WTC11 (cell line): ENCODE data around the gene FAM107B. TPM values are rescaled to one million over a fixed set of nuclear protein-coding genes. Genes with fewer than 3 reads are reported as not detected.

Experiments
- ATAC-seq: fragments of 200-7000 bp; cut with Tn5 transposase; 2 replicates; pipeline ENCODE4 v1.10.0; 2021; ENCODE audit warnings: mild to moderate bottlenecking, moderate library complexity
- CTCF ChIA-PET: fragments of 300-600 bp; sonication (Branson Sonifier 250); formaldehyde crosslinking; loops from one replicate; lab custom pipeline; 2021; ENCODE audit warnings: antibody characterized with exemption; lab: Charles Lee
- POLR2A ChIA-PET: fragments of 350-600 bp; sonication (Branson Sonifier 250); formaldehyde crosslinking; loops from one replicate; lab custom pipeline; 2021; ENCODE audit warnings: antibody characterized with exemption; lab: Charles Lee
- DNase-seq: peaks from one replicate; pipeline ENCODE4 v3.0.0; 2021; ENCODE audit warnings: low spot score
- H3K27ac Mint-ChIP-seq: 2 replicates; pipeline ENCODE4 v1.8.0; 2021; ENCODE audit warnings: mixed read lengths
- H3K27me3 Mint-ChIP-seq: 2 replicates; pipeline ENCODE4 v1.8.0; 2021; ENCODE audit warnings: low read depth, mild to moderate bottlenecking, moderate library complexity, mixed read lengths
- H3K36me3 Mint-ChIP-seq: 2 replicates; pipeline ENCODE4 v1.8.0; 2021; ENCODE audit warnings: mixed read lengths
- H3K4me1 Mint-ChIP-seq: 2 replicates; pipeline ENCODE4 v1.8.0; 2022; ENCODE audit warnings: mixed read lengths
- H3K4me3 Mint-ChIP-seq: 2 replicates; pipeline ENCODE4 v1.8.0; 2021; ENCODE audit warnings: mild to moderate bottlenecking, moderate library complexity, mixed read lengths
- H3K9me3 Mint-ChIP-seq: 2 replicates; pipeline ENCODE4 v1.8.0; 2021; ENCODE audit warnings: mixed read lengths
- ATF1 ChIP-seq: sonication (generic); formaldehyde crosslinking; IDR thresholded peaks from 2 replicates; pipeline ENCODE4 v1.8.1; 2023; ENCODE audit warnings: mild to moderate bottlenecking, moderate library complexity, missing genetic modification reagents
- CBFB ChIP-seq: sonication (generic); formaldehyde crosslinking; IDR thresholded peaks from 2 replicates; pipeline ENCODE4 v1.8.1; 2022; ENCODE audit warnings: mild to moderate bottlenecking, low read depth, missing genetic modification reagents
- CREB1 ChIP-seq: sonication (generic); formaldehyde crosslinking; IDR thresholded peaks from 2 replicates; pipeline ENCODE4 v1.8.0; 2023; ENCODE audit warnings: mild to moderate bottlenecking, missing genetic modification reagents
- ETV6 ChIP-seq: sonication (generic); formaldehyde crosslinking; IDR thresholded peaks from 2 replicates; pipeline ENCODE4 v1.8.1; 2022; ENCODE audit warnings: mild to moderate bottlenecking, missing genetic modification reagents
- GABPB1 ChIP-seq: sonication (generic); formaldehyde crosslinking; IDR thresholded peaks from 2 replicates; pipeline ENCODE4 v1.8.1; 2023; ENCODE audit warnings: mild to moderate bottlenecking, missing genetic modification reagents
- GTF2I ChIP-seq: fragments of 250-450 bp; sonication (Bioruptor Pico); conservative IDR thresholded peaks from 2 replicates; pipeline ENCODE4 v1.4.0; 2021; ENCODE audit warnings: mild to moderate bottlenecking
- IRF2 ChIP-seq: sonication (generic); formaldehyde crosslinking; IDR thresholded peaks from 2 replicates; pipeline ENCODE4 v1.8.0; 2022; ENCODE audit warnings: low read depth, missing genetic modification reagents, borderline replicate concordance
- MYBL2 ChIP-seq: sonication (generic); formaldehyde crosslinking; IDR thresholded peaks from 2 replicates; pipeline ENCODE4 v1.8.1; 2023; ENCODE audit warnings: mild to moderate bottlenecking, moderate library complexity, missing genetic modification reagents
- RORB ChIP-seq: fragments of 250-450 bp; sonication (Bioruptor Pico); IDR thresholded peaks from 2 replicates; pipeline ENCODE4 v1.9.0; 2021; ENCODE audit warnings: mild to moderate bottlenecking
- SOX15 ChIP-seq: fragments of 250-450 bp; sonication (Bioruptor Pico); IDR thresholded peaks from 2 replicates; pipeline ENCODE4 v1.9.0; 2021; ENCODE audit warnings: mild to moderate bottlenecking
- TCF7 ChIP-seq: sonication (generic); formaldehyde crosslinking; IDR thresholded peaks from 2 replicates; pipeline ENCODE4 v1.8.0; 2022; ENCODE audit warnings: mild to moderate bottlenecking, low read depth, missing genetic modification reagents, moderate library complexity
- TEAD1 ChIP-seq: sonication (generic); formaldehyde crosslinking; IDR thresholded peaks from 2 replicates; pipeline ENCODE4 v1.8.0; 2022; ENCODE audit warnings: mild to moderate bottlenecking, missing genetic modification reagents
- ZNF121 ChIP-seq: sonication (generic); formaldehyde crosslinking; IDR thresholded peaks from 2 replicates; pipeline ENCODE4 v1.8.0; 2023; ENCODE audit warnings: missing genetic modification reagents
- ZNF219 ChIP-seq: sonication (generic); formaldehyde crosslinking; IDR thresholded peaks from 2 replicates; pipeline ENCODE4 v1.8.0; 2023; ENCODE audit warnings: missing genetic modification reagents, mild to moderate bottlenecking, borderline replicate concordance
- ZNF396 ChIP-seq: fragments of 250-450 bp; sonication (Bioruptor Pico); IDR thresholded peaks from 2 replicates; pipeline ENCODE4 v1.8.0; 2021; ENCODE audit warnings: mild to moderate bottlenecking, moderate library complexity, borderline replicate concordance
- ZNF423 ChIP-seq: fragments of 250-450 bp; sonication (Bioruptor Pico); IDR thresholded peaks from 2 replicates; pipeline ENCODE4 v2.1.2; 2022; ENCODE audit warnings: mild to moderate bottlenecking, moderate library complexity
- total RNA-seq: library from RNA; stranded (reverse); gene quantifications from 3 replicates; pipeline ENCODE4 v1.2.3, GENCODE V29; 2021
- TF ChIP-seq, protein P1 (sequence below): sonication (generic); formaldehyde crosslinking; IDR thresholded peaks from 2 replicates; pipeline ENCODE4 v1.8.0; 2023; ENCODE audit warnings: mild to moderate bottlenecking, missing genetic modification reagents
- TF ChIP-seq, protein P2 (sequence below): sonication (generic); formaldehyde crosslinking; IDR thresholded peaks from 2 replicates; pipeline ENCODE4 v1.8.0; 2023; ENCODE audit warnings: missing genetic modification reagents
- TF ChIP-seq, protein P3 (sequence below): sonication (generic); formaldehyde crosslinking; IDR thresholded peaks from 2 replicates; pipeline ENCODE4 v1.8.0; 2023; ENCODE audit warnings: missing genetic modification reagents, mild to moderate bottlenecking, borderline replicate concordance
- TF ChIP-seq, protein P4 (sequence below): sonication (generic); formaldehyde crosslinking; IDR thresholded peaks from 2 replicates; pipeline ENCODE4 v1.8.0; 2022; ENCODE audit warnings: mild to moderate bottlenecking, missing genetic modification reagents
- TF ChIP-seq, protein P5 (sequence below): sonication (generic); formaldehyde crosslinking; IDR thresholded peaks from 2 replicates; pipeline ENCODE4 v1.8.1; 2022; ENCODE audit warnings: low read depth, mild to moderate bottlenecking, moderate library complexity, missing genetic modification reagents, borderline replicate concordance
- TF ChIP-seq, protein P6 (sequence below): sonication (generic); formaldehyde crosslinking; IDR thresholded peaks from 2 replicates; pipeline ENCODE4 v1.8.1; 2022; ENCODE audit warnings: missing genetic modification reagents, borderline replicate concordance
- TF ChIP-seq, protein P7 (sequence below): sonication (generic); formaldehyde crosslinking; IDR thresholded peaks from 2 replicates; pipeline ENCODE4 v1.8.1; 2023; ENCODE audit warnings: mild to moderate bottlenecking, missing genetic modification reagents, moderate library complexity
- TF ChIP-seq, protein P8 (sequence below): sonication (generic); formaldehyde crosslinking; conservative IDR thresholded peaks from 2 replicates; pipeline ENCODE4 v1.8.1; 2022; ENCODE audit warnings: mild to moderate bottlenecking, missing genetic modification reagents

Gene FAM107B
- total RNA-seq, 1 experiment from 2014 or later: 22.4 TPM

DNA sequence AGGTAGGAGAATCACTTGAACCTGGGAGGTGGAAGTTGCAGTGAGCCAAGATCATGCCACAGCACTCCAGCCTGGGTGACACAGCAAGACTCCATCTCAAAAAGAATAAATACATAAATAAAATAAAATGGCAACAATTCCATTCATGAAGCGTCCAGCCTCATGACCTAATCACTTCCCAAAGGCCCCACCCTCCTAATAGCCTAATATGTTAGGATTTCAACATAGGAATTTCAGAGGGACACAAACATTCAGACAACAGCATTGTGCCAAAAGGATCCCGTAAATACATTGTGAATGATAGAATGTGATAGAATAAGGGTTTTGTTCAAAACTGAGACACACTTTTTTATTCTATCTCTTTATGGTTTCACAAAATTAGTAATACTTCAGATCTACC is 90.3 kb downstream of the FAM107B start (continued):
- TF ChIP-seq ETV6 (no peak), SOX15 (CRISPR knock-in tag) (no peak), ZNF121 (no peak), MYBL2 (CRISPR knock-in tag) (no peak), ZNF423 (CRISPR knock-in tag) (no peak), GABPB1 (no peak)
- TF ChIP-seq, protein P1, sequence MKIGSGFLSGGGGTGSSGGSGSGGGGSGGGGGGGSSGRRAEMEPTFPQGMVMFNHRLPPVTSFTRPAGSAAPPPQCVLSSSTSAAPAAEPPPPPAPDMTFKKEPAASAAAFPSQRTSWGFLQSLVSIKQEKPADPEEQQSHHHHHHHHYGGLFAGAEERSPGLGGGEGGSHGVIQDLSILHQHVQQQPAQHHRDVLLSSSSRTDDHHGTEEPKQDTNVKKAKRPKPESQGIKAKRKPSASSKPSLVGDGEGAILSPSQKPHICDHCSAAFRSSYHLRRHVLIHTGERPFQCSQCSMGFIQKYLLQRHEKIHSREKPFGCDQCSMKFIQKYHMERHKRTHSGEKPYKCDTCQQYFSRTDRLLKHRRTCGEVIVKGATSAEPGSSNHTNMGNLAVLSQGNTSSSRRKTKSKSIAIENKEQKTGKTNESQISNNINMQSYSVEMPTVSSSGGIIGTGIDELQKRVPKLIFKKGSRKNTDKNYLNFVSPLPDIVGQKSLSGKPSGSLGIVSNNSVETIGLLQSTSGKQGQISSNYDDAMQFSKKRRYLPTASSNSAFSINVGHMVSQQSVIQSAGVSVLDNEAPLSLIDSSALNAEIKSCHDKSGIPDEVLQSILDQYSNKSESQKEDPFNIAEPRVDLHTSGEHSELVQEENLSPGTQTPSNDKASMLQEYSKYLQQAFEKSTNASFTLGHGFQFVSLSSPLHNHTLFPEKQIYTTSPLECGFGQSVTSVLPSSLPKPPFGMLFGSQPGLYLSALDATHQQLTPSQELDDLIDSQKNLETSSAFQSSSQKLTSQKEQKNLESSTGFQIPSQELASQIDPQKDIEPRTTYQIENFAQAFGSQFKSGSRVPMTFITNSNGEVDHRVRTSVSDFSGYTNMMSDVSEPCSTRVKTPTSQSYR (CRISPR knock-in tag): no peak
- TF ChIP-seq, protein P2, sequence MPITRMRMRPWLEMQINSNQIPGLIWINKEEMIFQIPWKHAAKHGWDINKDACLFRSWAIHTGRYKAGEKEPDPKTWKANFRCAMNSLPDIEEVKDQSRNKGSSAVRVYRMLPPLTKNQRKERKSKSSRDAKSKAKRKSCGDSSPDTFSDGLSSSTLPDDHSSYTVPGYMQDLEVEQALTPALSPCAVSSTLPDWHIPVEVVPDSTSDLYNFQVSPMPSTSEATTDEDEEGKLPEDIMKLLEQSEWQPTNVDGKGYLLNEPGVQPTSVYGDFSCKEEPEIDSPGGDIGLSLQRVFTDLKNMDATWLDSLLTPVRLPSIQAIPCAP: no peak

DNA sequence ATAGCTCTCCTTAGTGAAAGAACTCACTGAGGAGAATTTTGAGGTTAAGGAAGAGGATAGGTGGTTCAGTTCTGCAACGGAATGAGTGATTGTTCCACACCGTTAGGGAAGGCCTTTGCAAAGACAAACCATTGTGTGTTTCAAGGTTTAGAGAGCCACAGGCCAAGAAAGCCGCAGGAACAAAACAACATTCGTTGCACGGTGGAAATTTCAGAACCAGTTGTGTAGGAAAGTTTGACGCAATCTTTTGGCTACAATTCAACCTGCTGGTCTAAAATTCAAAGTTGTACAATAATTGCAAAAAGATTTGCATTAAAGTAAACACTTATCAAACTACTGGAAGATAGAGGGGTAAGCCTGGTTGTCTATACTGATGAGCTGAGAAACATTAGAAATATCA is 91.4 kb downstream of the FAM107B start:
- Mint-ChIP-seq H3K4me1 (no peaks in the 10 kb centered on the region), H3K27ac (no peak overlapping the region), H3K27me3 (no peaks in the 10 kb centered on the region), H3K36me3 (no peaks in the 10 kb centered on the region), H3K4me3 (no peak overlapping the region)
- DNase-seq (no peak), ATAC-seq (no peak)
- CTCF ChIA-PET: no interaction called here
- no peak for TF ChIP-seq ATF1 (CRISPR knock-in tag)
- TF ChIP-seq, protein P3, sequence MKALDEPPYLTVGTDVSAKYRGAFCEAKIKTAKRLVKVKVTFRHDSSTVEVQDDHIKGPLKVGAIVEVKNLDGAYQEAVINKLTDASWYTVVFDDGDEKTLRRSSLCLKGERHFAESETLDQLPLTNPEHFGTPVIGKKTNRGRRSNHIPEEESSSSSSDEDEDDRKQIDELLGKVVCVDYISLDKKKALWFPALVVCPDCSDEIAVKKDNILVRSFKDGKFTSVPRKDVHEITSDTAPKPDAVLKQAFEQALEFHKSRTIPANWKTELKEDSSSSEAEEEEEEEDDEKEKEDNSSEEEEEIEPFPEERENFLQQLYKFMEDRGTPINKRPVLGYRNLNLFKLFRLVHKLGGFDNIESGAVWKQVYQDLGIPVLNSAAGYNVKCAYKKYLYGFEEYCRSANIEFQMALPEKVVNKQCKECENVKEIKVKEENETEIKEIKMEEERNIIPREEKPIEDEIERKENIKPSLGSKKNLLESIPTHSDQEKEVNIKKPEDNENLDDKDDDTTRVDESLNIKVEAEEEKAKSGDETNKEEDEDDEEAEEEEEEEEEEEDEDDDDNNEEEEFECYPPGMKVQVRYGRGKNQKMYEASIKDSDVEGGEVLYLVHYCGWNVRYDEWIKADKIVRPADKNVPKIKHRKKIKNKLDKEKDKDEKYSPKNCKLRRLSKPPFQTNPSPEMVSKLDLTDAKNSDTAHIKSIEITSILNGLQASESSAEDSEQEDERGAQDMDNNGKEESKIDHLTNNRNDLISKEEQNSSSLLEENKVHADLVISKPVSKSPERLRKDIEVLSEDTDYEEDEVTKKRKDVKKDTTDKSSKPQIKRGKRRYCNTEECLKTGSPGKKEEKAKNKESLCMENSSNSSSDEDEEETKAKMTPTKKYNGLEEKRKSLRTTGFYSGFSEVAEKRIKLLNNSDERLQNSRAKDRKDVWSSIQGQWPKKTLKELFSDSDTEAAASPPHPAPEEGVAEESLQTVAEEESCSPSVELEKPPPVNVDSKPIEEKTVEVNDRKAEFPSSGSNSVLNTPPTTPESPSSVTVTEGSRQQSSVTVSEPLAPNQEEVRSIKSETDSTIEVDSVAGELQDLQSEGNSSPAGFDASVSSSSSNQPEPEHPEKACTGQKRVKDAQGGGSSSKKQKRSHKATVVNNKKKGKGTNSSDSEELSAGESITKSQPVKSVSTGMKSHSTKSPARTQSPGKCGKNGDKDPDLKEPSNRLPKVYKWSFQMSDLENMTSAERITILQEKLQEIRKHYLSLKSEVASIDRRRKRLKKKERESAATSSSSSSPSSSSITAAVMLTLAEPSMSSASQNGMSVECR (CRISPR knock-in tag): no peak
- TF ChIP-seq, protein P4, sequence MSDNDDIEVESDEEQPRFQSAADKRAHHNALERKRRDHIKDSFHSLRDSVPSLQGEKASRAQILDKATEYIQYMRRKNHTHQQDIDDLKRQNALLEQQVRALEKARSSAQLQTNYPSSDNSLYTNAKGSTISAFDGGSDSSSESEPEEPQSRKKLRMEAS (CRISPR knock-in tag): no peak
- TF ChIP-seq CBFB (CRISPR knock-in tag): no peak
- TF ChIP-seq, all 79 proteins: peak for 0
- POLR2A ChIA-PET: interaction anchor here (0.6 kb wide), 1 partner anchor 125 kb away, joined by 4 read pairs; no protein-coding TSS in a partner anchor
- H3K9me3 Mint-ChIP-seq: no peaks in the 10 kb centered on the region

DNA sequence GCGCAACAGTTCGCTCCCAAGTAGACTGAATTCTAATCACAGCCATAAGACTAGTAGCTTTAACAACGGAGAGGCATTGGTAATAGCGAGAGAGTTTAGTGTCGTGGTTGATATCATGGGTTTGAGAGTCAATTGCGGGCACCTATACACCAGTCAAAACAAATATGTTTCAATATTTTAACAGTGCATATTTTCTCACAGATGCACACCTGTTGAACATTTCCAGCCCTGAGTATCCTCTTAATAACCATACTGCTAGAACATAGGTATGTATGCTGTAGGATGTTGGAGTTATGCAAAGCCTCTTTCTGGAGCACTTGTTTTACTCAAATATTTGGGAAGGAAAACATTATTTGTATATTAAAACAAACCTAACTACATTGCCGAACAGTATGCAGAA is 92.9 kb downstream of the FAM107B start:
- TF ChIP-seq RORB (CRISPR knock-in tag): no peak
- TF ChIP-seq ZNF396: no peak
- TF ChIP-seq TEAD1: no peak
- TF ChIP-seq ZNF219 (CRISPR knock-in tag): no peak
- TF ChIP-seq GTF2I (CRISPR knock-in tag): no peak
- no peak for TF ChIP-seq TCF7 (CRISPR knock-in tag)
- TF ChIP-seq CREB1: no peak
- no peak for TF ChIP-seq GABPB1
- TF ChIP-seq, protein P5, sequence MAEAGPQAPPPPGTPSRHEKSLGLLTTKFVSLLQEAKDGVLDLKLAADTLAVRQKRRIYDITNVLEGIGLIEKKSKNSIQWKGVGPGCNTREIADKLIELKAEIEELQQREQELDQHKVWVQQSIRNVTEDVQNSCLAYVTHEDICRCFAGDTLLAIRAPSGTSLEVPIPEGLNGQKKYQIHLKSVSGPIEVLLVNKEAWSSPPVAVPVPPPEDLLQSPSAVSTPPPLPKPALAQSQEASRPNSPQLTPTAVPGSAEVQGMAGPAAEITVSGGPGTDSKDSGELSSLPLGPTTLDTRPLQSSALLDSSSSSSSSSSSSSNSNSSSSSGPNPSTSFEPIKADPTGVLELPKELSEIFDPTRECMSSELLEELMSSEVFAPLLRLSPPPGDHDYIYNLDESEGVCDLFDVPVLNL (CRISPR knock-in tag): no peak
- TF ChIP-seq, protein P6, sequence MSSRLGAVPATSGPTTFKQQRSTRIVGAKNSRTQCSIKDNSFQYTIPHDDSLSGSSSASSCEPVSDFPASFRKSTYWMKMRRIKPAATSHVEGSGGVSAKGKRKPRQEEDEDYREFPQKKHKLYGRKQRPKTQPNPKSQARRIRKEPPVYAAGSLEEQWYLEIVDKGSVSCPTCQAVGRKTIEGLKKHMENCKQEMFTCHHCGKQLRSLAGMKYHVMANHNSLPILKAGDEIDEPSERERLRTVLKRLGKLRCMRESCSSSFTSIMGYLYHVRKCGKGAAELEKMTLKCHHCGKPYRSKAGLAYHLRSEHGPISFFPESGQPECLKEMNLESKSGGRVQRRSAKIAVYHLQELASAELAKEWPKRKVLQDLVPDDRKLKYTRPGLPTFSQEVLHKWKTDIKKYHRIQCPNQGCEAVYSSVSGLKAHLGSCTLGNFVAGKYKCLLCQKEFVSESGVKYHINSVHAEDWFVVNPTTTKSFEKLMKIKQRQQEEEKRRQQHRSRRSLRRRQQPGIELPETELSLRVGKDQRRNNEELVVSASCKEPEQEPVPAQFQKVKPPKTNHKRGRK: no peak
- TF ChIP-seq IRF2: no peak
- TF ChIP-seq, protein P7, sequence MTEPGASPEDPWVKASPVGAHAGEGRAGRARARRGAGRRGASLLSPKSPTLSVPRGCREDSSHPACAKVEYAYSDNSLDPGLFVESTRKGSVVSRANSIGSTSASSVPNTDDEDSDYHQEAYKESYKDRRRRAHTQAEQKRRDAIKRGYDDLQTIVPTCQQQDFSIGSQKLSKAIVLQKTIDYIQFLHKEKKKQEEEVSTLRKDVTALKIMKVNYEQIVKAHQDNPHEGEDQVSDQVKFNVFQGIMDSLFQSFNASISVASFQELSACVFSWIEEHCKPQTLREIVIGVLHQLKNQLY (CRISPR knock-in tag): no peak
- TF ChIP-seq, protein P8, sequence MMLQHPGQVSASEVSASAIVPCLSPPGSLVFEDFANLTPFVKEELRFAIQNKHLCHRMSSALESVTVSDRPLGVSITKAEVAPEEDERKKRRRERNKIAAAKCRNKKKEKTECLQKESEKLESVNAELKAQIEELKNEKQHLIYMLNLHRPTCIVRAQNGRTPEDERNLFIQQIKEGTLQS (CRISPR knock-in tag): no peak
- ChIA-PET CTCF (no interaction called here), POLR2A (no interaction called here)
- no peak overlapping the region for H3K27ac Mint-ChIP-seq
- no peaks in the 10 kb centered on the region for H3K36me3 Mint-ChIP-seq
- H3K27me3 Mint-ChIP-seq: peaks cover 3% of the 10 kb centered on the region
- ATAC-seq: no peak
- DNase-seq: no peak
- no peaks in the 10 kb centered on the region for H3K9me3 Mint-ChIP-seq
- H3K4me3 Mint-ChIP-seq: no peak overlapping the region
- peaks cover 4% of the 10 kb centered on the region; the same call in 1 of the 2 replicates for H3K4me1 Mint-ChIP-seq
